NCI-H82 (cell line): ENCODE results near the gene VSNL1.
"Not testable (repeated sequence)": the region's sequence is repeated elsewhere in the genome, so short reads cannot be mapped to it uniquely, and the experiment has no call there.

Experiments used
- DNase-seq: peaks from one replicate; lab custom pipeline; 2025; lab: John Stamatoyannopoulos, UW

VSNL1 gene

DNA sequence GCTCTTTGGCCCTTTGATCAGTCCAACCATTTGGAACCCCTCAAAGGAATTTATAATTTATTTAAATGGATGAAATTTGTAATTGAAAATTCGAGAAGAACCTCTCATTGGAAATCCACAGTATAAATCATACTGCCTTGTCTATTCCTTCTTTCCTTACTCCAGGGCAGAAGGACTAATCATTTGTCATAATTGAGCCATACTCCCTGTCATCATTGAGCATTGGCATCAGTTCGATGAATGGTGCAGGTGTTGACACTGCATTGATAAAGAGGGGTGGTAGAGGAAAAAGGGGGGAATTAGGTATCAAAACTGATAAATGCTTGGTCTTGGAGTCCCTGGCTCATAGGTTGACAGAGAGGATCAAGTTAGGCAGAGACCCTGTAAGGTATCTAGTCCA, 2.0 kb downstream of the VSNL1 start:
- DNase-seq = no peak

DNA sequence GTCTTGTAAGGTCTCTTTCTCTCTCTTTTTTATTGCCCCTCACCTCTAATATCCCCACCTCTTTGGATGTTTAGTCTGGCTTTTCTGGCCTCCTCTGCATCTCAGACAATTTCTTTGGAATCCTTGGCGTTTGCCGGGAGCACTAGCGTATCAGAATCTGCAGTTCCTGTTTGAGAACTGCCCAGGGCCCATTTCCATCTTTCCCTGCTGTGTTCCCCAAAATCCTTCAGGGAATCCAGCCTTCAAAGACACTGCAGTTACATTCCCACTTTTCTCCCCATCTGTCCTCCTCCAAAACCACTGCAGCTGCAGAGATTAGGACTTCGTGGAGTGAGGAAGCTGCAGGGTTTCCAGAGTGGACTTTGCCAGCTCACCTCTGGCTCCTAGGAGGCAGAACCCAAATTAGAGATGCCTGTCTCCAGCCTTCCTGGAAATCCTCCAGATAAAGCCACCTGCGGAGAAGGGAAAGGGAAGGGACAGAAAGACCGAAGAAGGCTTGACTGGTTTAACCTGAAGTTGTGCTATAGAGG, 2.7 kb downstream of the VSNL1 start:
- DNase-seq = no peak

DNA sequence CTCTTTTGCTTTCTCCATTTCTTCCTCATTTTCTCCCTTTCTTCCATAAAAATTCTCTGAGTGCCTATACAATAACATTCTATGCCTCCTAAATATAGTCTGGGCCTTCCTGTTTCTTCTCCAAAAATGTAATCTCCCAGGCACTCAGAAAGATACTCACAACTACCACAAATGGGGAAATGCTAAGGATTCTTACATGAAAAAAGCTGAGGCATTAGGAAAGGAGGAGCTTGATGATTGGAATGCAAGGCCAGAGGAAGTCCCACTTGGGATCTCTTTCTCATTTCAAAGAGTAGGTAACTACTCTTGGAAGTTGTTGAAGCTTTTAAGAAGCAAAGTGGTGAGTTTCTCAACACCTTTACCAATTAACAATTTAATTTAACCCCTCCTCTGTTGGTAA, 3.4 kb downstream of the VSNL1 start:
- DNase-seq = no peak

DNA sequence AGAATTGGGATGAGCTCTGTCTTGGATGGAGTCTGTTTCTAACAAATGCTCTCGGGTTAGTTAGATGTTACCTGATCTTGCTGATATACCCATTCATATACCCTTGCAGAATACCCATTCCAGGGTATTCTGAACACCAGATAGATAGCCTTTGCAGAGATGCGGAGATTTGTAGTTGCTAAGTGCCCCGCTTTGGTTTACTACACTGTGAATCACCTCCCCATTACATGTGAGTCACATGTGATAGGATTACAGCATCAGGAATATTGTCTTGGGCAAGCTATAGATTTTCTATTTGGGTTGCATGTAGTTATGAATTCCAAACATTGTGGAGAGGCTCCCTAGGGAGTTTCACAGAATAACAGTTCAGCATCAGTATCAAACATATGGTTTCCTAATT, 3.8 kb downstream of the VSNL1 start:
- DNase-seq = no peak

GRCh38 chr2:17545680-17546613, 5.5 kb downstream of the VSNL1 start:
- DNase-seq = no peak

DNA sequence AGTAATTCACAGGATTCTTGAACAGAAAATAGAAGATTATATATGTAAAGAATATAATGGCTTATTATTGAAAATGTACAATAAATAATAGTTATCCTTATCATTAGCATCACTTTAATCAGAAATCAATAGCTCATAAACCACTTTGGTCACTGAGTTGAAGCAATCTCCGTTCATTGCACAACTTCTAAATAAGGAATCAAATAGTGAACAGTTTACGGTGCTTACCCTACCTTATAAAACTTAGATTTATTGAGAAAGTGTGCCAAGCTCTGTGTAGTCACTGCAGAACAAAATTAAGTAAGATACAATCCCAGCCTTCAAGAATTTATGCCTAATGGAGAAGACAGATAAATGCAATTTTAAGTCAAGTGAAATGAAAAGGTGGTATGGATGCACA, 6.7 kb downstream of the VSNL1 start:
- no peak for DNase-seq

- DNase-seq = no peak
These were observed 7.2 kb downstream of the VSNL1 start for GRCh38 chr2:17547737-17548136.

- no peak for DNase-seq
These were observed 10.4 kb downstream of the VSNL1 start for GRCh38 chr2:17550907-17551306.

DNA sequence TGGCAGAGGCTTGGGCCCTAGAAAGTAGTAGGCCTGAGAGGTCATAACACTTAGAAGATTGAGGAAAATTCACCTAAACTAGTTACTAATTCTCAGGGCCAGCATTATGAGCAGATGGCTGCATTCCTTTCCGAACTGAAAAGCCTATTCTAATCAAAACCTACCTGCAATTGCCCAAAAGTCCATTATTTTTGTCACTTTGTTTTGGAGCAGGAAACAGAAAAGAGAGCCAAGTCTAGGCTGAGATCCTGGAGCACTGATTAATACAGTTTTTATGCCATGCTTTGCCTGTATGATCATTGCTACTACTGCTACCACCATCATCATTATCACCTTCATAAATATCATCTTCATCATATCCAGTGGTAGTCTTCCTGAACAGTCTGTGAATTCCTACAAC, 14.7 kb downstream of the VSNL1 start:
- DNase-seq = no peak

DNA sequence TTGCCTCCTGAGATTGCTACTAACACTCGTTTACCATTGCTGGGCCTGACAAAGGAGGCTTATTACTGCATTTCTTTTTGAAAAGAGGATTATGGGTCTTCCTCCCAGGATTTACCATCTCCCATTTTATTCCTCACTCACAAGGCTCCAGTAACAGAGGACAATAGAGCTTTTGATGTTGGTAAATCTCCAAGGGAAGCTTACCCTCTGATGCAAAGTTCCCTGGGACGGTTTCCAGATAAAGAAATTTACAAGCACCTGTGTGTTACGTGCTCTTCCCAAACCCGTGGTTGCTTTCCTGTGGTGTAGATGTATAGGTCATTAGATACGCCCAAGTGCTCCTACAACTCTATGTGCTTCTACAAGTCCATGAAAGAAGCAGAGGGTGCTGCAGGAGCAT, 17.1 kb downstream of the VSNL1 start:
- no peak for DNase-seq

DNA sequence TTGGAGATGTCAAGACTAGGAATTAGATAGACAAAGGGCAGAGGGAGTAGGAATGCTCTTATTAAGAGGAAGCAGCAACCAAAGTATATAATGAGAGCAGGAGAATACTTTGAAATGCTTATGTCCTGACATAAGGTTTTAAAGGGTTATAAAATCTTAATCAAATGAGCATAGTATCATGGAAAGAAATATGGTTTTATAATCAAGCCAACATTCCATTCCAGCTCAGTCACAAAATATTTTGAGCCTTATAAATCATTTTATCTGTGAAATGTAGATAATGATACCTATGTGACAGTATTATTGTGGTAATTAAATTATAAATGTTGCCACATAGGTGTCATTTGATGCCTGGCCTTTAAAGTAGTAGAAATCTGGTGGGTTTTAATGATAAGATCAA, 17.6 kb downstream of the VSNL1 start:
- DNase-seq = no peak

- no peak for DNase-seq
These were observed 18.4 kb downstream of the VSNL1 start for GRCh38 chr2:17558878-17559277.

- not testable (repeated sequence) for DNase-seq
These were observed 25.2 kb downstream of the VSNL1 start for GRCh38 chr2:17565726-17566125.

- DNase-seq = no peak
These were observed 31.2 kb downstream of the VSNL1 start for GRCh38 chr2:17571681-17572080.

- no peak for DNase-seq
These were observed 32.7 kb downstream of the VSNL1 start for GRCh38 chr2:17573085-17573803.

GRCh38 chr2:17573804-17574175, 33.3 kb downstream of the VSNL1 start:
- no peak for DNase-seq

GRCh38 chr2:17574406-17575073, 34.0 kb downstream of the VSNL1 start:
- DNase-seq = no peak

- no peak for DNase-seq
These were observed 36.3 kb downstream of the VSNL1 start for GRCh38 chr2:17576802-17577201.

- no peak for DNase-seq
These were observed 38.0 kb downstream of the VSNL1 start for GRCh38 chr2:17578466-17578928.

GRCh38 chr2:17579605-17580318, 39.3 kb downstream of the VSNL1 start:
- DNase-seq = no peak

DNA sequence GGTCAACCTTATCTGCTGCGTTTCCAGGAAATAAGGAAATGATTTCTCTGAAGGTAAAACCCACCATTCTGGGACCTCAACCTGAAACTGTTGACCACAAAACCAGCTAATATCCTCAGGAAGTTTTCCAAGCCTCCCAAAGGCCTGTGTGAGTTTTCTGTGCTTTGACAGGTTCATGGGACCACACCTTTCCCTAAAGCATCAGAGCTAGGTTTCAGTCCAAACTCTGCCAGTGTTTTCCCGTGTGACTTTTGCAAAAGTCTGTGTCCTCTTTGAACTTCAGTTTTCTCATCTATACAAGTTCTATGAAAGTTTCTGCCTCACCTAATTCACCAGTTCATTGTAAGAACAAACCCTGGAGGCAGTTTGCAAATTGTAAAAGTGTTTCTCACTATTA, 39.8 kb downstream of the VSNL1 start:
- DNase-seq = no peak

DNA sequence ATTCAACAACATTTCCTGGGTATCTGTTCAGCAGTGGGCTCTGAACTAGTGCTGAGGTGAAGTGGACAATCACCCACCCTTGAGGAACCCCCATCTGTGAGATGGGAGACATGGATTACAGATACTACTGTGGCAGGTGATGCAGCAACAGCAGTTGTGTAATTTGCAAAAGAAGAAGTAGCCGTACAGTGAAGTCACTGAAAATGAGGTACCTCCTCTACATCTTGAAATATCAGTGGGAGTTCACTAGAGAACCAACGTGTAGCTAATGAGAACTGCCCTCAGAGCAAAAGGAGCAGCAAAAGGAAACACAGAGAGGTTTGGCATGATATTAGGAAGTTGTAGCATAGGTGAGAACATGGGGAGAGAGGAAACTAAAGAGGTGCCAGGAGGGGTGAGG, 41.3 kb downstream of the VSNL1 start:
- DNase-seq = no peak
